Type B pancreatic cell (in vitro differentiated cells): ENCODE measurements around the gene LCN2. TPM values are rescaled to one million over a fixed set of nuclear protein-coding genes. Genes with fewer than 3 reads are reported as not detected.

Source experiments
- DNase-seq: peaks from one replicate; pipeline ENCODE4 v3.0.0; 2021; ENCODE audit warnings: mixed read lengths; ENCODE audit not compliant: unreplicated experiment; ENCODE audit errors: extremely low spot score
- H3K27ac Mint-ChIP-seq: 2 replicates; pipeline ENCODE4 v1.8.0; 2021; ENCODE audit warnings: mild to moderate bottlenecking, mixed read lengths
- H3K27me3 Mint-ChIP-seq: 2 replicates; pipeline ENCODE4 v1.8.0; 2021; ENCODE audit warnings: mixed read lengths
- H3K36me3 Mint-ChIP-seq: 2 replicates; pipeline ENCODE4 v1.8.0; 2021; ENCODE audit warnings: mixed read lengths
- H3K4me1 Mint-ChIP-seq: one replicate; pipeline ENCODE4 v1.8.0; 2021; ENCODE audit warnings: mixed read lengths; ENCODE audit not compliant: unreplicated experiment
- H3K4me3 Mint-ChIP-seq: 2 replicates; pipeline ENCODE4 v1.8.0; 2021; ENCODE audit warnings: mild to moderate bottlenecking, mixed read lengths
- H3K9me3 Mint-ChIP-seq: 2 replicates; pipeline ENCODE4 v1.8.0; 2021; ENCODE audit warnings: mixed read lengths
- total RNA-seq: library from RNA; stranded (reverse); gene quantifications from 2 replicates; pipeline ENCODE4 v1.2.1, GENCODE V29; 2021; ENCODE audit warnings: low replicate concordance
- TF ChIP-seq, protein P1 (sequence below): fragments of 200-600 bp; sonication (generic); conservative IDR thresholded peaks from 2 replicates; pipeline ENCODE4 v1.5.0; 2021; ENCODE audit warnings: antibody characterized with exemption, mild to moderate bottlenecking

LCN2 gene
- total RNA-seq, 1 donor from 2014 or later: 10.7 TPM

DNA sequence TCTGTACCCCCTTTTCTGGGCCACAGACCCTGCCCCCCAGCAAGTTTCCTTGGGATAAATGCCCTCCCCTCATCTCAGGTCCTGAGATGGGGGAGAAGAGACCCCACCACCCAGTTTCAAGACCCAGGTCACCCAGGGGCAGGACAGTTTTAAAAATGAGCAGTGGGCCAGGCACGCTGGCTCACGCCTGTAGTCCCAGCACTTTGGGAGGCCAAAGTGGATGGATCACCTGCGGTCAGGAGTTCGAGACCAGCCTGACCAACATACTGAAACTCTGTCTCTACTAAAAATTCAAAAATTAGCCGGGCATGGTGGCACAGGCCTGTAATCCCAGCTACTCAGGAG, 27.8 kb upstream of the LCN2 start:
- Mint-ChIP-seq H3K36me3 (peaks cover 3% of the 10 kb centered on the region), H3K4me3 (no peak overlapping the region), H3K4me1 (peaks cover 15% of the 10 kb centered on the region), H3K27me3 (no peaks in the 10 kb centered on the region), H3K27ac (no peak overlapping the region), H3K9me3 (no peaks in the 10 kb centered on the region)
- TF ChIP-seq, protein P1, sequence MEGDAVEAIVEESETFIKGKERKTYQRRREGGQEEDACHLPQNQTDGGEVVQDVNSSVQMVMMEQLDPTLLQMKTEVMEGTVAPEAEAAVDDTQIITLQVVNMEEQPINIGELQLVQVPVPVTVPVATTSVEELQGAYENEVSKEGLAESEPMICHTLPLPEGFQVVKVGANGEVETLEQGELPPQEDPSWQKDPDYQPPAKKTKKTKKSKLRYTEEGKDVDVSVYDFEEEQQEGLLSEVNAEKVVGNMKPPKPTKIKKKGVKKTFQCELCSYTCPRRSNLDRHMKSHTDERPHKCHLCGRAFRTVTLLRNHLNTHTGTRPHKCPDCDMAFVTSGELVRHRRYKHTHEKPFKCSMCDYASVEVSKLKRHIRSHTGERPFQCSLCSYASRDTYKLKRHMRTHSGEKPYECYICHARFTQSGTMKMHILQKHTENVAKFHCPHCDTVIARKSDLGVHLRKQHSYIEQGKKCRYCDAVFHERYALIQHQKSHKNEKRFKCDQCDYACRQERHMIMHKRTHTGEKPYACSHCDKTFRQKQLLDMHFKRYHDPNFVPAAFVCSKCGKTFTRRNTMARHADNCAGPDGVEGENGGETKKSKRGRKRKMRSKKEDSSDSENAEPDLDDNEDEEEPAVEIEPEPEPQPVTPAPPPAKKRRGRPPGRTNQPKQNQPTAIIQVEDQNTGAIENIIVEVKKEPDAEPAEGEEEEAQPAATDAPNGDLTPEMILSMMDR: no peak
- no peak for DNase-seq

DNA sequence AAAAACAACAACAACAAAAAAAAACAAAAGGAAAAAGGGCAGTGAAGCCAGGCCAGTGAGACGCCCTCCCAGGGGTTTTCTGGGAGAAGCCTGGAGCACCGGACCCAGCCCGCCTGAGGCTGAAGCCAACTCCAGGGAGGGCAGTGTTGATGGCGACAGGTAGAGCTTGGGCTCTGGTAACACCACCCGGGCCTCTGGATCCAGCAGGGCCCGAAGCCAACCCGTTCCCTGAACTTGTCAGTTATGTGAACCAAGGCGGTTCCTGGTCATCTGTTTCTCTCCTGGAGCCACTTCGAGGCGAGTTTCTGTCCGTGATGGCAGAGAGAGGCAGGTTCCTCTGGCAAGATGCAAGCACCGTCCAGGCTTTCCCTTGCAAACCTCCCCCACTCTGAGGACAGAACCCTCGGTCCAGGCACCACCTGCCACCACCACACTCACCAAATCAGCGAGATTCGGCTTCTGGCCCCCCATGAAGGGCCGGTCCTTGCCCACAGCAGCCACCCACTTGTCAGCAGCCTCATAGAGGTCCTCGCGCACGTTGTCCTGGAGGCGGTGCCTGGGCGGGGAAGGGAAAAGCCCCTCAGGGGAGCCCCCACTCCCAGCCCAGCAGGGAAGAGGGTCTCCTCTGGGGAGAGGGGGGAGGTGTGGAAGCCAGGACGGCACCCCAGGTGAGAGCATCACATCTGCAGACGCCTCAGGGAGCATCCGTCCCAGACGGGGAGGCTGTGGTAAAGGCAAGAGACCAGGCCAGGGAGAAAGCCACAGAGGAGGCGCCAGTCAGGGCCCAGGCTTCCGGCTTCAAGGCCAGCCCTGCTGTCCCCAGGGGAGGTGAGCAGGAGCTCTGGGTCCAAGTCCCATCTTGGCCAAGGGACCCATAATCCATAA, 27.1 kb upstream of the LCN2 start:
- Mint-ChIP-seq H3K36me3 (peaks cover 3% of the 10 kb centered on the region), H3K4me3 (no peak overlapping the region), H3K4me1 (peaks cover 15% of the 10 kb centered on the region), H3K9me3 (no peaks in the 10 kb centered on the region), H3K27ac (no peak overlapping the region), H3K27me3 (no peaks in the 10 kb centered on the region)
- DNase-seq: no peak
- TF ChIP-seq, protein P1: no peak

DNA sequence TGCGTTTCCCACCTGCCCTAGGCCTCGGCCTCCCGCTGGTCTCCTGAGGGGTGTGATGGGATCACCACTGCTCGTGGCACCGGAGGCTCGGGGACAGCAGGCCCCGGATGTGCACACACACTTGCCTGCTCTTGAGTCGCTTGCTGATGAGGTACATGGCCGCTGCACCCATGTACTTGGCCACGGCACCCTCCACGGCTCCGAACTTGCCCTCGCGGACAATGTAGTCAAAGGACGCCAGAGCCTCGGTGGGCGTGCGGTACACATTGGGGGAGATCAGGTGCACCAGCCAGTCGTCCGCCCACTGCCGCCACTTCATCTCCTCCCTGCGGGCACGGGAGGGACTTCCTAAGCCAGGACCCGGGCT, 26.5 kb upstream of the LCN2 start:
- Mint-ChIP-seq H3K4me1 (peaks cover 11% of the 10 kb centered on the region), H3K9me3 (no peaks in the 10 kb centered on the region), H3K36me3 (no peaks in the 10 kb centered on the region), H3K27ac (no peak overlapping the region), H3K4me3 (no peak overlapping the region), H3K27me3 (no peaks in the 10 kb centered on the region)
- no peak for DNase-seq
- TF ChIP-seq, protein P1: no peak

DNA sequence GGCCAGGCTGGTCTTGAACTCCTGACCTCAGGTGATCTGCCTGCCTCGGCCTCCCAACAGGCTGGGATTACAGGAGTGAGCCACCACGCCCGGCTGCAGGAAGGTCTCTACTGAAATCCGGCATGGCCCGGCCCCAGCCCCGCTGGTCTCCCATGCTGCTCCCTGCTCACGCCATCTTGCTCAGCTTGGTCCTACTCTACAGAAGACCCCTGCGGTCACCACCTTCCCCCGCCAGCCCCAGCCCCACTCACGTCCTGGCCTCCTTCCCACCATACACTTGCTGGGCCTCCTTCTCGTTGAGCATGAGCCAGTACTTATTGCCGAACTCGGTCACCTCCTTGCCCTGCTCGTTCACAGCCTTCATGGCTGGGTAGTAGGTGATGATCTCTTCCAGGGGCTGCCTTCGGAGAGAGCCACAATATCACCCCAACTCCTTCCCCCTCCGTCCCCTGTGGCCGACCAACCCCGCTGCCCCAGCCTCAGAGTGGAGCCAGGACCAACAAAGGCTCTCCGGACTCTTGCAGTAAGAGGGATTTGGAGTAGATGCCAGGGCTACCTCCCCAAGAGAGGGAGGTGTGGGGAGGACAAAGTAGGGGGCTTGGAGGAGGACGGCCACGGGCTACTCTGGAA, 25.7 kb upstream of the LCN2 start:
- TF ChIP-seq, protein P1: no peak
- H3K4me1 Mint-ChIP-seq: peaks cover 9% of the 10 kb centered on the region
- H3K27ac Mint-ChIP-seq: no peak overlapping the region
- no peaks in the 10 kb centered on the region for H3K27me3 Mint-ChIP-seq
- no peak for DNase-seq
- H3K36me3 Mint-ChIP-seq: no peaks in the 10 kb centered on the region
- no peak overlapping the region for H3K4me3 Mint-ChIP-seq
- no peaks in the 10 kb centered on the region for H3K9me3 Mint-ChIP-seq

DNA sequence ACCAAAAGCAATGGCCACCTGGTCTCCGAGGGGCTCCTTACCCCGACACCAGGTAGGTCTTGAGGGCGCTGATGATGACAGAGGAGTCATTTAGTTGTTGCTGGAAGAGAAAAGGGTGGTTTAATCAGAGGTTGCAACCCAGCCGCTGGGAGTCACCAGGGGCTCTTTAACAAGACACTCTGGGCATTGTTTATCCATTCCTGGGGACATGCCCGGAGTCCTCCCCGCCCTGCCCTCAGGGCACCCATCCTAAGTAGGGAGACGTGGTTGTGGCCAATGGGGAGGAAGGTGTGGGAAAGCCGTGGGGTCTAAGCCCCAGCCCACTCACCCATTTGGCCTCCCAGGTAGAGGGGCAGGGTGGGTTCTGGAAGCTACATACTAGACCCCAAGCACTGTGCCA, 24.8 kb upstream of the LCN2 start:
- H3K36me3 Mint-ChIP-seq: no peaks in the 10 kb centered on the region
- H3K9me3 Mint-ChIP-seq: no peaks in the 10 kb centered on the region
- H3K27me3 Mint-ChIP-seq: no peaks in the 10 kb centered on the region
- TF ChIP-seq, protein P1: no peak
- no peak overlapping the region for H3K27ac Mint-ChIP-seq
- no peak for DNase-seq
- H3K4me1 Mint-ChIP-seq: peaks cover 15% of the 10 kb centered on the region
- no peak overlapping the region for H3K4me3 Mint-ChIP-seq
